RWPE2 (cell line): ENCODE data around the gene ARMC9.
"Not testable (repeated sequence)": the region's sequence is repeated elsewhere in the genome, so short reads cannot be mapped to it uniquely, and the experiment has no call there.

Experiments used
- ATAC-seq: fragments of 200-7000 bp; cut with Tn5 transposase; 3 replicates; pipeline ENCODE4 v1.9.1; 2021; ENCODE audit warnings: low read depth
- DNase-seq: peaks from one replicate; pipeline ENCODE4 v3.0.0-alpha.2; 2020; ENCODE audit warnings: low spot score
- H3K27ac ChIP-seq: fragments of 450-650 bp; 2 replicates; pipeline ENCODE4 v1.5.1; 2017; ENCODE audit warnings: mild to moderate bottlenecking; ENCODE audit not compliant: poor library complexity, severe bottlenecking
- H3K27me3 ChIP-seq: fragments of 250-450 bp; sonication (Bioruptor Pico); 2 replicates; pipeline ENCODE4 v1.5.1; 2021; ENCODE audit warnings: mild to moderate bottlenecking, moderate library complexity; ENCODE audit not compliant: insufficient read depth, poor library complexity, severe bottlenecking
- H3K36me3 ChIP-seq: fragments of 250-450 bp; sonication (Bioruptor Pico); 2 replicates; pipeline ENCODE4 v1.5.1; 2020; ENCODE audit warnings: low read depth, mild to moderate bottlenecking, moderate library complexity
- H3K4me1 ChIP-seq: fragments of 250-450 bp; sonication (Bioruptor Pico); 2 replicates; pipeline ENCODE4 v1.5.1; 2021; ENCODE audit warnings: mild to moderate bottlenecking, moderate library complexity; ENCODE audit not compliant: insufficient read depth, poor library complexity, severe bottlenecking
- H3K4me3 ChIP-seq: fragments of 250-450 bp; sonication (Bioruptor Pico); 2 replicates; pipeline ENCODE4 v1.5.1; 2021; ENCODE audit warnings: mild to moderate bottlenecking, moderate library complexity; ENCODE audit not compliant: severe bottlenecking
- H3K9me3 ChIP-seq: fragments of 250-450 bp; sonication (Bioruptor Pico); 2 replicates; pipeline ENCODE4 v1.5.1; 2021; ENCODE audit warnings: mild to moderate bottlenecking, moderate library complexity; ENCODE audit not compliant: severe bottlenecking
- CTCF ChIP-seq: fragments of 450-650 bp; IDR thresholded peaks from one replicate; pipeline ENCODE4 v1.5.1; 2017; ENCODE audit warnings: mild to moderate bottlenecking, moderate library complexity; ENCODE audit not compliant: poor library complexity, severe bottlenecking

Gene ARMC9

GRCh38 chr2:231405601-231406367, 207.4 kb downstream of the ARMC9 start:
- not testable (repeated sequence) for H3K27me3 ChIP-seq, ATAC-seq, H3K27ac ChIP-seq, H3K9me3 ChIP-seq, DNase-seq, H3K36me3 ChIP-seq, H3K4me3 ChIP-seq, H3K4me1 ChIP-seq
- TF ChIP-seq CTCF: peak; percentile 76

- not testable (repeated sequence) for H3K4me3 ChIP-seq, DNase-seq, H3K9me3 ChIP-seq, H3K27me3 ChIP-seq, ATAC-seq, H3K36me3 ChIP-seq, H3K4me1 ChIP-seq, H3K27ac ChIP-seq
Observed at GRCh38 chr2:231407686-231408085, 209.3 kb downstream of the ARMC9 start.

GRCh38 chr2:231408304-231408703, 209.9 kb downstream of the ARMC9 start:
- TF ChIP-seq CTCF: peak; percentile 7

GRCh38 chr2:231409776-231410175, 211.3 kb downstream of the ARMC9 start:
- Histone ChIP-seq H3K27me3 (no peaks in the 10 kb centered on the region), H3K4me3 (no peak overlapping the region), H3K27ac (no peak overlapping the region), H3K4me1 (no peaks in the 10 kb centered on the region), H3K36me3 (no peaks in the 10 kb centered on the region), H3K9me3 (no peaks in the 10 kb centered on the region)
- TF ChIP-seq CTCF: no peak
- DNase-seq: no peak
- ATAC-seq: no peak

More at GRCh38 chr2:231408304-231408703, 209.9 kb downstream of the ARMC9 start:
- not testable (repeated sequence) for H3K27me3 ChIP-seq, DNase-seq, H3K4me1 ChIP-seq, H3K4me3 ChIP-seq, H3K36me3 ChIP-seq, H3K9me3 ChIP-seq, H3K27ac ChIP-seq, ATAC-seq

- TF ChIP-seq CTCF: peak; percentile 22
- no peaks in the 10 kb centered on the region for H3K9me3 ChIP-seq
- no peaks in the 10 kb centered on the region for H3K4me1 ChIP-seq
- DNase-seq: no peak
- no peak for ATAC-seq
- no peaks in the 10 kb centered on the region for H3K27me3 ChIP-seq
- H3K36me3 ChIP-seq: no peaks in the 10 kb centered on the region
- no peak overlapping the region for H3K4me3 ChIP-seq
- H3K27ac ChIP-seq: no peak overlapping the region
Observed at GRCh38 chr2:231410293-231411004, 212.0 kb downstream of the ARMC9 start.
